ENCODE measurements around the gene PLD3.

The PLD3 gene

DNA sequence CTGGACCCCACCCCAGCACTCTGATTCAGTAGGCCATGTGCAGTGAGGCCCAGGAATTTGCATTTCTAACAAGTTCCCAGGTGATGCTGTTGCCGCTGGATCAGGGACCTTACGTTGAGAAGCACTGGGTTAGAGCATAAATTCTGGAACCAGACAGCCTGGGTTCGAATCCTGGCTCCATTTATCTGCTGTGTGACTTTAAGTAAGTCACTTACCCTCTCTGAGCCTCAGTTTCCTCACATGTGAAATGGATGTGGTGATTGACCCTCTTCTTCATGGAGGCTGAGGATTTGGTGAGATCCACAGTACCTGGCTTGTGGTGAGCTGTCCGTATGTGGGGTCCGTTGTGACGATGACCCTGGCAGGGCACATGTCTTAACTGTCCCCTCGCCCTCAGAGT lies 25.6 kb downstream of the PLD3 start:
- Histone ChIP-seq H3K4me3 (ENCODE audit: low read length) (no peak overlapping the region), H3K4me2 (ENCODE audit: low read length) (no peak overlapping the region), H3K79me2 (ENCODE audit: control insufficient read depth, low read length) (no peaks in the 10 kb centered on the region), H3F3A (ENCODE audit: control insufficient read depth, insufficient read depth) (no peaks in the 10 kb centered on the region), H3K27me3 (ENCODE audit: control insufficient read depth, low read length) (no peaks in the 10 kb centered on the region), H3K27ac (ENCODE audit: low read depth, low read length) (no peak overlapping the region), H3K9me3 (ENCODE audit: control insufficient read depth, insufficient read depth, low read length) (no peaks in the 10 kb centered on the region), H4K20me1 (ENCODE audit: control insufficient read depth, insufficient read depth, low read depth, low read length) (no peaks in the 10 kb centered on the region), H3K4me1 (ENCODE audit: control insufficient read depth, low read length) (peaks cover 13% of the 10 kb centered on the region), H3K36me3 (ENCODE audit: control insufficient read depth, low read length) (no peaks in the 10 kb centered on the region), H3K9me2 (replicated peaks; ENCODE audit: control insufficient read depth, low read length) (no peaks in the 10 kb centered on the region)
- TF ChIP-seq EZH2phosphoT487 (IDR thresholded peaks at IDR 0.05; ENCODE audit: borderline replicate concordance, low read length) (no peak), CTCF (IDR thresholded peaks at IDR 0.05; ENCODE audit: low read depth, low read length, poor library complexity, severe bottlenecking) (no peak)

DNA sequence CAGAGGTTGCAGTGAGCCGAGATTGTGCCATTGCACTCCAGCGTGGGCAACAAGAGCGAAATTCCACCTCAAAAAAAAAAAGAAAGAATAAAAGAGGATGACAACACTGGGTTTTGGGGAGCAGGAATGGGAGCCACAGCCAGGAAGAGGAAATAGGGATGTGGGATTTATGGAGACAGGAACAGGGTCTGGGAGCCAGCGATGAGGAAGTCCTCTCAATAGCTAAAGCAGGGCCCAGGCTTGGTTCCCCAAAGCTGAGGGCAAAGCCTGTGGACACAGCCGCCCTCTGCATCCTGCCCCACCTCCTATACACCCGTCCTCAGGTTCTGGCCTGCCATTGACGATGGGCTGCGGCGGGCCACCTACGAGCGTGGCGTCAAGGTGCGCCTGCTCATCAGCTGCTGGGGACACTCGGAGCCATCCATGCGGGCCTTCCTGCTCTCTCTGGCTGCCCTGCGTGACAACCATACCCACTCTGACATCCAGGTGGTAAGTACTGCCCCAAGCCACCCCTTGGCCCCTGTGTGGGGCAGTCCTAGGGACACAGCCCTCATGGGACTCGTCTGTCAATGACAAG lies 27.9 kb downstream of the PLD3 start:
- no peaks in the 10 kb centered on the region for H4K20me1 ChIP-seq (ENCODE audit: control insufficient read depth, insufficient read depth, low read depth, low read length)
- H3K36me3 ChIP-seq (ENCODE audit: control insufficient read depth, low read length), result no peaks in the 10 kb centered on the region
- H3K4me3 ChIP-seq (ENCODE audit: low read length), result no peak overlapping the region
- H3K27me3 ChIP-seq (ENCODE audit: control insufficient read depth, low read length), result no peaks in the 10 kb centered on the region
- H3K4me1 ChIP-seq (ENCODE audit: control insufficient read depth, low read length), result peaks cover 13% of the 10 kb centered on the region
- H3K79me2 ChIP-seq (ENCODE audit: control insufficient read depth, low read length), result no peaks in the 10 kb centered on the region
- no peak overlapping the region for H3K4me2 ChIP-seq (ENCODE audit: low read length)
- H3K27ac ChIP-seq (ENCODE audit: low read depth, low read length), result no peak overlapping the region
- no peaks in the 10 kb centered on the region for H3F3A ChIP-seq (ENCODE audit: control insufficient read depth, insufficient read depth)
- H3K9me2 ChIP-seq (replicated peaks; ENCODE audit: control insufficient read depth, low read length), result no peaks in the 10 kb centered on the region
- H3K9me3 ChIP-seq (ENCODE audit: control insufficient read depth, insufficient read depth, low read length), result no peaks in the 10 kb centered on the region
- no peak for TF ChIP-seq CTCF (IDR thresholded peaks at IDR 0.05; ENCODE audit: low read depth, low read length, poor library complexity, severe bottlenecking)
- TF ChIP-seq EZH2phosphoT487 (IDR thresholded peaks at IDR 0.05; ENCODE audit: borderline replicate concordance, low read length), result no peak

DNA sequence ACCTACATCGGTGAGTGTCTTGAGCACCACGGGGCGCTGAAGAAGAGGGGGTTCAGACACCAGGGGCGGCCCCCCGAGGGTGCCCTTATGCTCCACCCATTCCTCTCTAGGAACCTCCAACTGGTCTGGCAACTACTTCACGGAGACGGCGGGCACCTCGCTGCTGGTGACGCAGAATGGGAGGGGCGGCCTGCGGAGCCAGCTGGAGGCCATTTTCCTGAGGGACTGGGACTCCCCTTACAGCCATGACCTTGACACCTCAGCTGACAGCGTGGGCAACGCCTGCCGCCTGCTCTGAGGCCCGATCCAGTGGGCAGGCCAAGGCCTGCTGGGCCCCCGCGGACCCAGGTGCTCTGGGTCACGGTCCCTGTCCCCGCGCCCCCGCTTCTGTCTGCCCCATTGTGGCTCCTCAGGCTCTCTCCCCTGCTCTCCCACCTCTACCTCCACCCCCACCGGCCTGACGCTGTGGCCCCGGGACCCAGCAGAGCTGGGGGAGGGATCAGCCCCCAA lies 29.4 kb downstream of the PLD3 start:
- Histone ChIP-seq H3K9me3 (ENCODE audit: control insufficient read depth, insufficient read depth, low read length) (no peaks in the 10 kb centered on the region), H4K20me1 (ENCODE audit: control insufficient read depth, insufficient read depth, low read depth, low read length) (no peaks in the 10 kb centered on the region), H3K27me3 (ENCODE audit: control insufficient read depth, low read length) (no peaks in the 10 kb centered on the region), H3K79me2 (ENCODE audit: control insufficient read depth, low read length) (no peaks in the 10 kb centered on the region), H3K4me3 (ENCODE audit: low read length) (no peak overlapping the region), H3K4me1 (ENCODE audit: control insufficient read depth, low read length) (peaks cover 3% of the 10 kb centered on the region), H3K9me2 (replicated peaks; ENCODE audit: control insufficient read depth, low read length) (no peaks in the 10 kb centered on the region), H3F3A (ENCODE audit: control insufficient read depth, insufficient read depth) (no peaks in the 10 kb centered on the region), H3K4me2 (ENCODE audit: low read length) (no peak overlapping the region), H3K27ac (ENCODE audit: low read depth, low read length) (no peak overlapping the region), H3K36me3 (ENCODE audit: control insufficient read depth, low read length) (no peaks in the 10 kb centered on the region)
- TF ChIP-seq EZH2phosphoT487 (IDR thresholded peaks at IDR 0.05; ENCODE audit: borderline replicate concordance, low read length) (no peak), CTCF (IDR thresholded peaks at IDR 0.05; ENCODE audit: low read depth, low read length, poor library complexity, severe bottlenecking) (no peak)
